HG02852 (cell line): Measurements from ENCODE around the gene CPA4.
"Not testable (repeated sequence)": the region's sequence is repeated elsewhere in the genome, so short reads cannot be mapped to it uniquely, and the experiment has no call there.

Experiments used
- ATAC-seq: cut with Tn5 transposase; IDR thresholded peaks from one replicate; pipeline ENCODE4 v1.9.1; 2021; ENCODE audit warnings: mild to moderate bottlenecking, moderate library complexity; ENCODE audit not compliant: unreplicated experiment

CPA4 gene

DNA sequence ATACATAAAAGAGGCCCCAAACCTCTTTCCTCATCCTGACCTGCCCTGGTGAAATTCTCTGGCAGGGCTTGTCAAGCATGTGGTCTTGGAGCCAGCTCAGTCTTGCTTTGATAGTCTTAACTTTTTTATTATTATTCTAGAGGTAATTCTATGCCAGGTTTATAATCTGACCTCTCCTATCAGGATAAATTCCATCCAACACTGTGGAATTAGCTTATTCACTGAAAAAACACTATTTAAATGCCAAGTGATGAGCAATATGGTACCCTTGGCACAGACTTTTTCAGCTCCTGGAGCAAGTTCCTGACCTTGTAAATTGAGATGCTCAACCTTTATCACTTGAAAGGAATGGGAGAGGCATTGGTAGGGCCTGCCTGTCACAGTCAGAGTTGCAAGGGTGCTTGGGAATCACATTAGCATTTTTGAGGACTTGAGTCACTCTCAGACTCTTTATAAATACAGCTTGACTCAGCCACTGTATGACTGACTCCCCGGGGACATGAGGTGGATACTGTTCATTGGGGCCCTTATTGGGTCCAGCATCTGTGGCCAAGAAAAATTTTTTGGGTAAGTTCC is at the start of gene CPA4:
Gene CPA4 (plus strand): TSS at position 480 of the 576 bp plus-strand sequence. CDS start 20 bp downstream, at position 500.
- no peak for ATAC-seq

DNA sequence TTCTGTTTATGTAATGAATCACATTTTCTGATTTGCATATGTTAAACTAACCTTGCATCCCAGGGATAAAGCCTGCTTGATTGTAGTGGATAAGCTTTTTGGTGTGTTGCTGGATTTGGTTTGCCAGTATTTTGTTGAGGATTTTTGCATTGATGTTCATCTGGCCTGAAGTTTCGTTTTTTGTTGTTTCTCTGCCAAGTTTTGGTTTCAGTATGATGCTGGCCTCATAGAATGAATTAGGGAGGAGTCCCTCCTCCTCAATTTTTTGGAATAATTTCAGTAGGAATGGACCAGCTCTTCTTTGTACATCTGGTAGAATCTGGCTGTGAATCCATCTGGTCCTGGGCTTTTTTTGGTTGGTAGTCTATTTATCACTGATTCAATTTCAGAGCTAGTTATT is 49.5 kb upstream of the CPA4 start:
- not testable (repeated sequence) for ATAC-seq

DNA sequence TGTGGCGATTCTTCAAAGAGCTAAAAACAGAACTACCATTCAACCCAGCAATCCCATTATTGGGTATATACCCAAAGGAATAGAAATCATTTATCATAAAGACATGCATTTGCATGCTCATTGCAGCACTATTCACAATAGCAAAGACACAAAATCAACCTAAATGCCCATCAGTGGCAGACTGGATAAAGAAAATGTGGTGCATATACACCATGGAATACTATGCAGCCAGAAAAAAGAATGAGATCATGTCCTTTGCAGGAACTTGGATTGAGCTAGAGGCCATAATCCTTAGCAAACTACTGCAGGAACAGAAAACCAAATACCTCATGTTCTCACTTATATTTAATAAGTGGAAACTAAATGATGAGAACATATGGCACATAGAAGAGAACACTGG is 46.5 kb upstream of the CPA4 start:
- ATAC-seq: not testable (repeated sequence)

DNA sequence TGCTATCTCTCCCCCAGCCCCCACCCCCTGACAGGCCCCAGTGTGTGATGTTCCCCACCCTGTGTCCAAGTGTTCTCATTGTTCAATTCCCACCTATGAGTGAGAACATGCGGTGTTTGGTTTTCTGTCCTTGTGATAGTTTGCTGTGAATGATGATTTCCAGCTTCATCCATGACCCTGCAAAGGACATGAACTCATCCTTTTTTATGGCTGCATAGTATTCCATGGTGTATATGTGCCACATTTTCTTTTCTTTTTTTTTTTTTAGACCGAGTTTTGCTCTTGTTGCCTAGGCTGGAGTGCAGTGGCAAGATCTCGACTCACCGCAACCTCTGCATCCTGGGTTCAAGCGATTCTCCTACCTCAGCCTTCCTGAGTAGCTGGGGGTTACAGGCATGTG is 44.1 kb upstream of the CPA4 start:
- not testable (repeated sequence) for ATAC-seq

- ATAC-seq: not testable (repeated sequence)
Observed at GRCh38 chr7:130249626-130250025, 43.3 kb upstream of the CPA4 start.

- ATAC-seq: no peak
Observed at GRCh38 chr7:130254555-130254954, 38.4 kb upstream of the CPA4 start.

GRCh38 chr7:130256704-130257103 is 36.3 kb upstream of the CPA4 start:
- no peak for ATAC-seq

DNA sequence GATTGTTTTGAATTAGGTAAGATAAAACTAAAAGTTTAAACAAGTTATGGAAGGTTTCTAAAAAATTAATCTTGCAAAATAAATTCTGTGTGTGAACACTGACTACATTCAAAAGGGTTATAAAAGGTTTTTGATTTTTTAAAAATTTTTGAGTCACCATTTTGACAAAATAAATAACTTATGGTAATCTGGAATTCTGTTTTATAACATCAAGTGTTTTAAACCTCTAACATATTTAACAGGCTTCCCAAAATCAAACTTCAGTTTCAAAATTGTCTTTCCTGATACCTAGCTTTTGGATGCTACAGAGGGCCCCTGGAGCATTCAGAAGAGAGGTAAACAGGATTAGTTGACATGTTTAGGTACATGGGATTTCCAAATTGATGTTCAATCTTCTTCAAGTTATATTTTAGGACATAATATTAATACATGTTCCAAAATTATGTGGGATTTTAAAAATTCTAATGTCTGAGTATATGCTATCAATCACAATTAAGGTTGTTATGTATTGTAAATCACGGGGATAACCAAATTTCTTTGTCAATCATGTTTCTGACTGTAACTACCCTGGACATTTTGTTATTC is 34.4 kb upstream of the CPA4 start:
- ATAC-seq: no peak

DNA sequence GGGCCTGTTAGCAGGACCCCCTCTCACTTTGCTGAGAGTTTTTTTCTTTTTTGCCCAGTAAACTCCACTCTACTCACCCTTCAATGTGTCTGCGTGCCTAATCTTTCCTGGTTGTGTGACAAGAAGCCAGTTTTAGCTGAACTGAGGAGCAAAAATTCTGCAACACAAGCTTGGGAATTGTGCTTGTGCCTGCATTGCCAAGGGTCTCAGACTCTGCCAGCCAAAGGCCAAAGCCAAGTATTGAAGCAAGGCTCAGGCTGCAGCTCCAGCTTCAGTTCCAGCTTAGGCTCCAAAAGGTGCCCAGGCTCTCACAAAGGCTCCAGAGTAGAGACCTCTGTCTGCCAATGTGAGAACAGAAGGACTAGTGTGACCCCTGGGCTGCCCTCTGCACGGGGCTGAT is 30.5 kb upstream of the CPA4 start:
- ATAC-seq: no peak

DNA sequence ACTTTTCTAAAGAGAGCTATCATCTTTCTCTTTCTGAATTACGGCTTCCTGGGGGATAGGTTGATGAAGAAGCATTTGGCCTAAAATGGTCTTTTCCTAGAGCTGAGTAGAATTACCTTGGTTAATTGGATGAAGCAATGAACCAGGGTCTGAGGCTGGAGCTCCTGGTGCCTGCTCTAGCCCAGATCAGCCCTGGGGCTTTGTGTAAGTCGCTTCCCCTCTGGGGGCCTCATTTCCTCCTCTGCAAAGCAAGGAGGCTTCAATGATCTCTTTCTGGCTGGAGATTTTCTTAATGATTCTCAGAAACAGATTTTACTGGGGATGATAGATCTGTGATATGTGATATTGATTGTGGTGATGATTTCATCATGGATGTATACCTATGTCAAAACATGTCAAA is 29.8 kb upstream of the CPA4 start:
- ATAC-seq: no peak

DNA sequence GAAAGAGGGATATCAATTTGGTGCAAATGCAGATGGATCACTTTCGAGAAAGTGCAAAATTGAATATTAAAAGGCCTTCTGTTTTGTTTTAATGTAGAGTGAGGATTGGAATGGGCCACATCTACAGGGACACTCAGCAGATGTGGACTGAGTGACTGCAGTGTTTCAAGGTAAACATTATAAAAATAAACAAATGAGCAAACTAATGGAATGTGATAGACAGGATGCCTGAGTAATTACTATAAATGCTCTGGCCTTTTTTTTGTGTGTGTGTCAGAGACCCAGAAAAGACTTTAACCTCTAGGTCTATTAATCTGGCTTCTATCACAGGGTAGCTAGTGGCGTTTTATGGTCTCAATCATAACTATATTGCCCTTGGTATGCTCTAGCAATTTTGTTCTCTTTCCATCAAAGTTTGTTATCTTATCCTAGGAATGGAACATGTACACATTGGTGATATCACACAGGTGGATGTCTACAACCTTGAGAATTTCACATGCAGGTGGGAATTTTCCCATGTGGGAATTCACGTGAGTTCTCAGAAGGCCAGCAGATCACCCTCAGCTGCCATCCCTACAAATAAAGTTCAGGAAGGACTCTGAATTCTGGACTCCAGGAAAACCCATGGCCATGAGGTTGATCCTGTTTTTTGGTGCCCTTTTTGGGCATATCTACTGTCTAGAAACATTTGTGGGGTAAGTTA is 26.6 kb upstream of the CPA4 start, which contains the start of gene CPA2:
Gene CPA2 (plus strand): TSS at position 606 of the 703 bp plus-strand sequence. CDS start 19 bp downstream, at position 625.
- ATAC-seq: no peak

DNA sequence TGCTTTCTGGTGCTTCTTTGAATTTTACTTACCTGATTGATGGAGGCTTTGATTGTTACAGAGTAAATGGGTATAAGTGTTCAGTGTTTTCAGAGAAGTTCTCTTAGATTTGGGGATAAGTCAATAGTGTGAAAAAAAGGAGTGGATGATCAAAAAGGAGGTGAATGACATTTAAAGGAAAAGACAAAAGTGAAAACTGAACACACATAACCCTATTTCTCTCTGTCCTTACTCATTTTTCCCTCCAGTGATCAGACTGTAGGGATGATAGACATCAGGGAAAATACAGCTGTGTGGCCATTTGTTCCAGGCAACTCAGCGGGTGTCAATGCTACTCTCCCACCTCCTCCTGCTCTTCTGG is 26.0 kb upstream of the CPA4 start:
- no peak for ATAC-seq

- no peak for ATAC-seq
Observed at GRCh38 chr7:130268463-130269317, 24.3 kb upstream of the CPA4 start.

- no peak for ATAC-seq
Observed at GRCh38 chr7:130269318-130269694, 23.7 kb upstream of the CPA4 start.

- no peak for ATAC-seq
Observed at GRCh38 chr7:130270947-130271800, 21.8 kb upstream of the CPA4 start.

GRCh38 chr7:130272381-130273080 is 20.4 kb upstream of the CPA4 start:
- ATAC-seq: no peak

DNA sequence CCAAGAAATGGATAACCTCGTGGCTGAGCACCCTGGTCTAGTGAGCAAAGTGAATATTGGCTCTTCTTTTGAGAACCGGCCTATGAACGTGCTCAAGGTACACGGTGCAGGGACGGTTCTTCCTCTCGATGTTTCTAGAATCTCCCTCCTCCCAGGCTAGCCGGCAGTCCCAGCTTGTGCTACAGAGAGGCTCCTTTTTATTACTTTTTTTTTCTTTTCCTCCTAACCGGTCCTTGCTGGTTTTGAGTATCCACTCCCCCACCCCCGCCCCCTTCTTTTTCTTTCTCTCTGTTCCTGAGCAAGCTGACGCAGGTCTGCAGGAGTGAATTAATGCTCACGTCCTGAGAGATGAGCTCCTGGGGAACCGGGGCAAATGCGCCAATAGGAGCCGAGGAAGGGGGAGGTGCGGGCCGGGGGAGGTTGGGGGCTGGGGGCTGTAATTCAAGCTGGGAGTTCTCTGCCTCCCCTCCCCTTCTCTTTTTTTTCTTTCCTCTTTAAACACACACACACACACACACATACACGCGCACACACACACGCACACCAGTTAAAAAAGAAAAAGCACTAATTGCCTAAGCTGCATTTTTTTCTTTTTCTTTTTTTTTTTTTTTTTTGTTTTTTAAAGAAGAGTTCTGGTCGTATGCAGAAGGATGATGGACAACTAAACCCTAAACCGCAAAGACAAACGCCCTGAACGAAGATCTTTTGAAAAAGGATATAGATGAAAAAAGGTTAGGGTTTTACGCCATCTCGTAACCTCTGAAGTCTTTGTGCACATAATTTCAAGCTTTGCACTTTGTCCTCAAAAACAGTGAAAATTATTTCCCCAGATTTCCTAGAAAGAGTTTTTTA is 19.7 kb upstream of the CPA4 start:
- no peak for ATAC-seq

DNA sequence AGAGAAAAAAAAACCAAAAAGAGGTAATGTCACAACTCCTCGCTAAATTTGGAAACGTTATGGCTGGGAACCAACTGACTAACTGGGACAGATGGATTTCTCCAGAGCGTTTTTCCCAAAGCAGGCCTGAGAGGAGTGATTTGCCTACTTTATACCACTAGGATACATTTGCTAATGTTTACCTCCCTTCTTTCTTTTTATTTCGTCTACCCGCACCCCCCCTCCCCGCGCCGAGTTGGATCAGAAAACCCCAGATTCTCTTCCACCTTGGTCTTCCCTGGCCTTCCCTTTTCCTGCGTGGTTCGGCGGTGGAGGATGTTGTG is 19.1 kb upstream of the CPA4 start:
- no peak for ATAC-seq

DNA sequence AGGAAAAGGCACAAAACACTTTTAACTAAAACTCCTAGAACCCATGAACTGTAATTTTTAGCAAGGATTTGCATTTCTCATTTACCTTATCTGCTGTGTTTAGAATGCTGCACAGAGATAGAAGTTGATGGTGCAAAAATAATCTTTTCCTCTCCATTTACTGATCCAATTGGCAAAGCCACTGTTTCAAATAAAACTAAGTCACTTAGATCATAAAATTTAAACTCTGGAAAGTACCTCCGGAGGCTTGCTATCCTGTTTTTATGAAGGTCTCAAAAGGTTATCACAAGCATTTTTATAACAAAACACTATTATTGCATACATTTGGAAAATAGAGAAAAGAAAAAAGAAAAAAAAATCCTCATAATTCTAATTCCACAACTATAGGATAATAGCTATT is 18.7 kb upstream of the CPA4 start:
- ATAC-seq: no peak
